ENCODE results near the gene C11orf16.

DNA sequence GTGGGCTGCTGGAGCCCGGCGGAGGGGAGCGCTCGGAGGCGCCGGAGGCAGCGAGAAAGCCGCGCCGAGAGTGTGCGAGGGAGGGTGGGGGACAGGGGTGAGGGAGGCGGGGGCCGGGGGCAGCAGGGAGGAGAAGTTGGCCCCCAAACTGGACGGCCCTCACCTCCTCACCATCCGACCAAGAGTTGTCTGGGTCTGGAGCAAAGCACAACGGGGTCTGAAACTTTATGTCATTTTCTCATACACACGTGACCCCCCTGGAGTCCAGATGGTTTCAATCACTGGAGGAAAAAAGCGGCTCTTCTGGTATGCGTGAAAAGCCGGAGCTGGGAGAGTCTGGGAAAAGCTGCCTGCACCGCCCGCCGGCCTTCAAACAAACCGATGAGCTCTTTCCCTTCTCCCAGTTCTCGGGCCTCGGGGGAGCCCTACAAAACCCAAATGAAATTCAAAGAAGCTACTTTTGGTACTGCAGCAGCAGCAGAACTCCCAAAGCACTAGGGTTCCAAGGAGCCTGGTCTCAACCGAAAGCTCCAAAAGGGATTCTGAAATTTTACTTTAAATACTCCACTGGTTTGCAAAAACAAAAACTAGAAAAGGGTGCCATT lies 61.5 kb downstream of the C11orf16 start:
- TF ChIP-seq, protein P1, sequence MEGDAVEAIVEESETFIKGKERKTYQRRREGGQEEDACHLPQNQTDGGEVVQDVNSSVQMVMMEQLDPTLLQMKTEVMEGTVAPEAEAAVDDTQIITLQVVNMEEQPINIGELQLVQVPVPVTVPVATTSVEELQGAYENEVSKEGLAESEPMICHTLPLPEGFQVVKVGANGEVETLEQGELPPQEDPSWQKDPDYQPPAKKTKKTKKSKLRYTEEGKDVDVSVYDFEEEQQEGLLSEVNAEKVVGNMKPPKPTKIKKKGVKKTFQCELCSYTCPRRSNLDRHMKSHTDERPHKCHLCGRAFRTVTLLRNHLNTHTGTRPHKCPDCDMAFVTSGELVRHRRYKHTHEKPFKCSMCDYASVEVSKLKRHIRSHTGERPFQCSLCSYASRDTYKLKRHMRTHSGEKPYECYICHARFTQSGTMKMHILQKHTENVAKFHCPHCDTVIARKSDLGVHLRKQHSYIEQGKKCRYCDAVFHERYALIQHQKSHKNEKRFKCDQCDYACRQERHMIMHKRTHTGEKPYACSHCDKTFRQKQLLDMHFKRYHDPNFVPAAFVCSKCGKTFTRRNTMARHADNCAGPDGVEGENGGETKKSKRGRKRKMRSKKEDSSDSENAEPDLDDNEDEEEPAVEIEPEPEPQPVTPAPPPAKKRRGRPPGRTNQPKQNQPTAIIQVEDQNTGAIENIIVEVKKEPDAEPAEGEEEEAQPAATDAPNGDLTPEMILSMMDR (conservative IDR thresholded peaks at IDR 0.05; ENCODE audit: low read depth, low read length): no peak
- TF ChIP-seq EZH2 (IDR thresholded peaks at IDR 0.05; ENCODE audit: low read length, unreplicated experiment): no peak
